MCF 10A (cell line): ENCODE results near the gene MS4A4A. TPM values are rescaled to one million over a fixed set of nuclear protein-coding genes. Genes with fewer than 3 reads are reported as not detected.

Experiments
- Bru-seq: library from RNA; stranded (reverse); fragments of 400-500 nt; gene quantifications from one replicate; lab custom pipeline; 2021; lab: Mats Ljungman, UMichigan
- BruChase-seq, 2 experiments: library from RNA; stranded (reverse); fragments of 400-500 nt; gene quantifications; one replicate each; lab custom pipeline; 2021; lab: Mats Ljungman, UMichigan
- BruUV-seq: library from RNA; stranded (reverse); fragments of 400-500 nt; replicated peaks from 2 replicates; lab custom pipeline; 2021; lab: Mats Ljungman, UMichigan
- CTCF ChIA-PET: fragments of 300-600 bp; sonication (Branson Sonifier 250); formaldehyde crosslinking; extraction: SDS; loops from one replicate; lab custom pipeline; 2021; ENCODE audit warnings: antibody characterized with exemption, inconsistent platforms; lab: Yijun Ruan, JAX
- POLR2A ChIA-PET: fragments of 300-600, 350-650 bp; sonication (Branson Sonifier 250); formaldehyde crosslinking; extraction: SDS; loops from one replicate; lab custom pipeline; 2020; ENCODE audit warnings: antibody characterized with exemption, inconsistent platforms; lab: Yijun Ruan, JAX
- DNase-seq: peaks from one replicate; pipeline ENCODE4 v3.0.0-alpha.2; 2018; ENCODE audit not compliant: unreplicated experiment
- H3K27ac Mint-ChIP-seq: one replicate; pipeline ENCODE4 v1.8.0; 2022; ENCODE audit warnings: mild to moderate bottlenecking, low read depth, mixed read lengths; ENCODE audit not compliant: unreplicated experiment
- H3K27me3 Mint-ChIP-seq: one replicate; pipeline ENCODE4 v1.8.0; 2022; ENCODE audit warnings: mixed read lengths; ENCODE audit not compliant: insufficient read depth, unreplicated experiment
- H3K36me3 Mint-ChIP-seq: one replicate; pipeline ENCODE4 v1.8.0; 2022; ENCODE audit warnings: mild to moderate bottlenecking, moderate library complexity, mixed read lengths; ENCODE audit not compliant: insufficient read depth, unreplicated experiment
- H3K4me1 Mint-ChIP-seq: one replicate; pipeline ENCODE4 v1.8.0; 2022; ENCODE audit warnings: mixed read lengths; ENCODE audit not compliant: insufficient read depth, unreplicated experiment
- H3K4me3 Mint-ChIP-seq: one replicate; pipeline ENCODE4 v1.8.0; 2022; ENCODE audit warnings: mild to moderate bottlenecking, moderate library complexity, mixed read lengths; ENCODE audit not compliant: unreplicated experiment
- H3K9me3 Mint-ChIP-seq: one replicate; pipeline ENCODE4 v1.8.0; 2022; ENCODE audit warnings: mixed read lengths; ENCODE audit not compliant: unreplicated experiment
- intact Hi-C: fragments of 100-400 bp; cut with micrococcal nuclease; formaldehyde crosslinking; loops from 2 replicates; pipeline ENCODE4 v1.14.1; 2022
- long read RNA-seq: library from polyadenylated mRNA; stranded (forward); transcript quantifications from one replicate; pipeline ENCODE4 v2.0.0, GENCODE V29; 2022
- total RNA-seq: library from RNA; stranded (reverse); gene quantifications from 2 replicates; pipeline ENCODE4 v1.2.3, GENCODE V29; 2022
- TF ChIP-seq, protein P1 (sequence below): fragments of 200-600 bp; IDR thresholded peaks from one replicate; pipeline ENCODE4 v1.8.0; 2022; ENCODE audit warnings: antibody characterized with exemption, mild to moderate bottlenecking; ENCODE audit not compliant: unreplicated experiment

MS4A4A gene
- total RNA-seq, result not detected in 2 replicates
- Bru-seq, nascent RNA, result percentile 7 among the genes with signal in this experiment
- not detected for BruChase-seq, experiment 1, labeled RNA remaining after a 6-hour chase
- not detected for BruChase-seq, experiment 2, labeled RNA remaining after a 2-hour chase
- long read RNA-seq, result 0 reads

DNA sequence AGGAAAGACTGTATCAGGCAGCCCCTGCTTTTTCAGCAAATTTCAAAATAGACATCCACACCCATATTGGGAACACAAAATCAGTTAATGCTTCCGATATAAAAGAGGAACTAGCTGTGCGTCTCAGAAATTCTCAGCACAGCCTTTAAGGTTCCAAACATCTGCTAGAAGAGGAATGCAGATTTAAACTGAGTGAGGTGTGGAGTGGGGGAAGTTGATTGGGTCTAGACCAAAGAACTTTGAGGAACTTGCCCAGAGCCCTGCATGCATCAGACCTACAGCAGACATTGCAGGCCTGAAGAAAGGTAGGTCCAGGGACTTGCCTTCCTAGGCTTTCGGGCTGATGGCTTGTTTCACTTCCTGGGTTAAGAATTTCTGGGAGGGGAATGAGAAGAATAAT, at the start of gene MS4A4A:
TSS of gene MS4A4A (plus strand) at position 255 of the 400 bp plus-strand sequence. CDS start at position 265, 10 bp downstream.
- TF ChIP-seq, protein P1, sequence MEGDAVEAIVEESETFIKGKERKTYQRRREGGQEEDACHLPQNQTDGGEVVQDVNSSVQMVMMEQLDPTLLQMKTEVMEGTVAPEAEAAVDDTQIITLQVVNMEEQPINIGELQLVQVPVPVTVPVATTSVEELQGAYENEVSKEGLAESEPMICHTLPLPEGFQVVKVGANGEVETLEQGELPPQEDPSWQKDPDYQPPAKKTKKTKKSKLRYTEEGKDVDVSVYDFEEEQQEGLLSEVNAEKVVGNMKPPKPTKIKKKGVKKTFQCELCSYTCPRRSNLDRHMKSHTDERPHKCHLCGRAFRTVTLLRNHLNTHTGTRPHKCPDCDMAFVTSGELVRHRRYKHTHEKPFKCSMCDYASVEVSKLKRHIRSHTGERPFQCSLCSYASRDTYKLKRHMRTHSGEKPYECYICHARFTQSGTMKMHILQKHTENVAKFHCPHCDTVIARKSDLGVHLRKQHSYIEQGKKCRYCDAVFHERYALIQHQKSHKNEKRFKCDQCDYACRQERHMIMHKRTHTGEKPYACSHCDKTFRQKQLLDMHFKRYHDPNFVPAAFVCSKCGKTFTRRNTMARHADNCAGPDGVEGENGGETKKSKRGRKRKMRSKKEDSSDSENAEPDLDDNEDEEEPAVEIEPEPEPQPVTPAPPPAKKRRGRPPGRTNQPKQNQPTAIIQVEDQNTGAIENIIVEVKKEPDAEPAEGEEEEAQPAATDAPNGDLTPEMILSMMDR, result no peak
- BruUV-seq, result no TSS peak
- Mint-ChIP-seq H3K9me3 (no peaks in the 10 kb centered on the region), H3K27me3 (no peaks in the 10 kb centered on the region), H3K36me3 (no peaks in the 10 kb centered on the region), H3K27ac (no peak within 1 kb of the TSS), H3K4me3 (no peak within 1 kb of the TSS), H3K4me1 (no peaks in the 10 kb centered on the region)
- no peak for DNase-seq
- intact Hi-C loops, result no loop called here
- ChIA-PET POLR2A (interaction anchor here (0.5 kb wide), 1 partner anchor 10 kb away, joined by 5 read pairs; no protein-coding TSS in a partner anchor), CTCF (no interaction called here)

DNA sequence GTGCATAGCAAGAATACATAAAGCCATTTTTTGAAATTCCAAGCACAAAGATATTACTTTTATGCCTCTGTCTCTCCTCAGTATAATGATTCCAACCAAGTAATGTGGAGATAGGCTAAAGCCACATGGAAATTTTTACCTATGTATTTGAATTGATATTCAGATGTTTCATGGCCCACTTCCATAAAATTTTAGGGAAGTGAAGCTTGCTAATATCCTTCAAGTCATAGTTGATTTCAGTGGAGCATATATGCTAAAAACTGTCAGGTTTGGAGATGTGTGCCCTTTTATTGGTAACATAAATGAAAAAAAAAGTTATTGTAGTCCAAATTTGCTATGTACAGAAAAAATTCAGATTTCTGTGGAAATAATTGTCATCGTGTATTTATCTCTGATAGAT, 49.8 kb upstream of the MS4A4A start:
- no TSS peak for BruUV-seq
- DNase-seq, result no peak
- H3K36me3 Mint-ChIP-seq, result no peaks in the 10 kb centered on the region
- intact Hi-C loops, result no loop called here
- H3K27me3 Mint-ChIP-seq, result no peaks in the 10 kb centered on the region
- H3K9me3 Mint-ChIP-seq, result no peaks in the 10 kb centered on the region
- TF ChIP-seq, protein P1, result no peak
- POLR2A ChIA-PET, result interaction anchor here (1.3 kb wide), 1 partner anchor 12 kb away, joined by 6 read pairs; no protein-coding TSS in a partner anchor
- H3K4me1 Mint-ChIP-seq, result no peaks in the 10 kb centered on the region
- no peak overlapping the region for H3K4me3 Mint-ChIP-seq
- no peak overlapping the region for H3K27ac Mint-ChIP-seq
- CTCF ChIA-PET, result interaction anchor here (0.6 kb wide), 2 partner anchors 126 to 543 kb away, joined by 3 read pairs; no protein-coding TSS in a partner anchor

DNA sequence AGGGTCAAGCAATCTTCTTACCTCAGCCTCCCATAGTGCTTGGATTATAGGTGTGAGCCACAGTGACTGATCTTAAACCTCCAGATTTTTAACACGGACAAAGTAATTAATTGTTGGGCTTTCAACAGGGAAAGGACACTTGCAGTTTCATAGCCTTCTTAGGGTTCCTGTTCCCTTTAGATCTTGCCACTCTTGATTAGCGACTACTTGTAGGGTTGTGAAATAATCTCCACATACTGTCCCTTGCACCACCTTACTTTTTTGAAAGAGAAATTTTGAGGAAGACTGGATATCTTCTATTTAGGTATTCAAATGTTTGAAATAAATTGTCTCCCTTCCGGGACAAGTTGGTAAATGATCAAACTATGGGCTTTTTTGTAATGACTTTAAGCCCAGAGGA, 45.1 kb upstream of the MS4A4A start:
- no peaks in the 10 kb centered on the region for H3K9me3 Mint-ChIP-seq
- DNase-seq, result no peak
- H3K36me3 Mint-ChIP-seq, result no peaks in the 10 kb centered on the region
- H3K27me3 Mint-ChIP-seq, result peaks cover 37% of the 10 kb centered on the region
- no TSS peak for BruUV-seq
- no peak overlapping the region for H3K4me3 Mint-ChIP-seq
- intact Hi-C loops, result no loop called here
- no peak overlapping the region for H3K27ac Mint-ChIP-seq
- TF ChIP-seq, protein P1, result no peak
- H3K4me1 Mint-ChIP-seq, result no peaks in the 10 kb centered on the region
- ChIA-PET CTCF (no interaction called here), POLR2A (no interaction called here)

DNA sequence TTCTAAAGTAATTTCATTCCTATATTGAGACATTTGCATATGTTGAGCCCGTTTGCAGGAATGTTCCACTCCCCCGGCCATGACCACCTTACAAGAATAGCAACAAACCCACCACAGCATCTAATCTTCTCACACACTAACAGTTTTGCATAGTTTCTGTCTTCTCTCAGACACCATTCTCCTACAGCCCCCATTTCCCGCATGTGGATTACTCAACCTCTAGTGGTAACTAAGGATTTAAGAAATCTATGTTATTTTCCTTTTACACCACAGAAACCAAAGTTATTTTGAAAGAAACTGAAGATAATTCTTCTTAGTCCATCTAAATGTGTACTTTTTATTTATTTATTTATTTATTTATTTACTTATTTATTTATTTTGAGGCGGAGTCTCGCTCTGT, 39.8 kb upstream of the MS4A4A start:
- TF ChIP-seq, protein P1, result no peak
- Mint-ChIP-seq H3K4me3 (no peak overlapping the region), H3K27me3 (peaks cover 64% of the 10 kb centered on the region), H3K36me3 (no peaks in the 10 kb centered on the region), H3K9me3 (no peaks in the 10 kb centered on the region), H3K4me1 (no peaks in the 10 kb centered on the region), H3K27ac (no peak overlapping the region)
- CTCF ChIA-PET, result no interaction called here
- intact Hi-C loops, result no loop called here
- POLR2A ChIA-PET, result no interaction called here
- no TSS peak for BruUV-seq
- DNase-seq, result no peak
